Osteocyte (in vitro differentiated cells): ENCODE data around the gene DOCK2. TPM values are rescaled to one million over a fixed set of nuclear protein-coding genes. Genes with fewer than 3 reads are reported as not detected.

Experiments
- DNase-seq: peaks from one replicate; pipeline ENCODE4 v3.0.0; 2021; ENCODE audit warnings: mixed read lengths; ENCODE audit not compliant: unreplicated experiment; ENCODE audit errors: extremely low spot score
- H3K27ac Mint-ChIP-seq: one replicate; pipeline ENCODE4 v1.8.0; 2021; ENCODE audit warnings: mild to moderate bottlenecking, mixed read lengths; ENCODE audit not compliant: unreplicated experiment
- H3K27me3 Mint-ChIP-seq: one replicate; pipeline ENCODE4 v1.8.0; 2021; ENCODE audit warnings: mixed read lengths; ENCODE audit not compliant: unreplicated experiment
- H3K36me3 Mint-ChIP-seq: one replicate; pipeline ENCODE4 v1.8.0; 2021; ENCODE audit warnings: mixed read lengths; ENCODE audit not compliant: unreplicated experiment
- H3K4me1 Mint-ChIP-seq: one replicate; pipeline ENCODE4 v1.8.0; 2021; ENCODE audit warnings: mixed read lengths; ENCODE audit not compliant: unreplicated experiment
- H3K4me3 Mint-ChIP-seq: one replicate; pipeline ENCODE4 v1.8.0; 2021; ENCODE audit warnings: mild to moderate bottlenecking, moderate library complexity, mixed read lengths; ENCODE audit not compliant: unreplicated experiment
- H3K9me3 Mint-ChIP-seq: one replicate; pipeline ENCODE4 v1.8.0; 2021; ENCODE audit warnings: mixed read lengths; ENCODE audit not compliant: unreplicated experiment
- CTCF ChIP-seq: fragments of 200-600 bp; sonication (generic); IDR thresholded peaks from 2 replicates; pipeline ENCODE4 v1.5.0; 2021; ENCODE audit warnings: antibody characterized with exemption, mild to moderate bottlenecking, moderate library complexity
- total RNA-seq: library from RNA; stranded (reverse); gene quantifications from 2 replicates; pipeline ENCODE4 v1.2.1, GENCODE V29; 2021

Gene DOCK2
- total RNA-seq, 1 donor from 2014 or later: 11.6 TPM

GRCh38 chr5:169993485-169993790, 356.4 kb downstream of the DOCK2 start:
- Mint-ChIP-seq H3K9me3 (no peaks in the 10 kb centered on the region), H3K27me3 (no peaks in the 10 kb centered on the region), H3K27ac (no peak overlapping the region), H3K4me1 (peaks cover 10% of the 10 kb centered on the region), H3K4me3 (no peak overlapping the region), H3K36me3 (no peaks in the 10 kb centered on the region)
- no peak for TF ChIP-seq CTCF
- no peak for DNase-seq

- no peak for DNase-seq
- TF ChIP-seq CTCF: no peak
- H3K27ac Mint-ChIP-seq: no peak overlapping the region
- peaks cover 2% of the 10 kb centered on the region for H3K4me1 Mint-ChIP-seq
- no peaks in the 10 kb centered on the region for H3K36me3 Mint-ChIP-seq
- no peak overlapping the region for H3K4me3 Mint-ChIP-seq
- no peaks in the 10 kb centered on the region for H3K9me3 Mint-ChIP-seq
- no peaks in the 10 kb centered on the region for H3K27me3 Mint-ChIP-seq
These were observed 360.7 kb downstream of the DOCK2 start for GRCh38 chr5:169997798-169998197.

GRCh38 chr5:169999621-170000020, 362.5 kb downstream of the DOCK2 start:
- H3K36me3 Mint-ChIP-seq: no peaks in the 10 kb centered on the region
- H3K27me3 Mint-ChIP-seq: no peaks in the 10 kb centered on the region
- peaks cover 6% of the 10 kb centered on the region for H3K9me3 Mint-ChIP-seq
- H3K4me3 Mint-ChIP-seq: no peak overlapping the region
- TF ChIP-seq CTCF: no peak
- no peak for DNase-seq
- no peak overlapping the region for H3K27ac Mint-ChIP-seq
- H3K4me1 Mint-ChIP-seq: no peaks in the 10 kb centered on the region

GRCh38 chr5:170000155-170000554, 363.1 kb downstream of the DOCK2 start:
- H3K9me3 Mint-ChIP-seq: peaks cover 6% of the 10 kb centered on the region
- H3K27ac Mint-ChIP-seq: no peak overlapping the region
- no peaks in the 10 kb centered on the region for H3K36me3 Mint-ChIP-seq
- no peak overlapping the region for H3K4me3 Mint-ChIP-seq
- TF ChIP-seq CTCF: no peak
- H3K4me1 Mint-ChIP-seq: no peaks in the 10 kb centered on the region
- DNase-seq: no peak
- no peaks in the 10 kb centered on the region for H3K27me3 Mint-ChIP-seq

- TF ChIP-seq CTCF: no peak
- Mint-ChIP-seq H3K4me3 (no peak overlapping the region), H3K36me3 (no peaks in the 10 kb centered on the region), H3K27ac (no peak overlapping the region), H3K9me3 (peaks cover 6% of the 10 kb centered on the region), H3K27me3 (peaks cover 7% of the 10 kb centered on the region), H3K4me1 (no peaks in the 10 kb centered on the region)
- DNase-seq: no peak
These were observed 368.9 kb downstream of the DOCK2 start for GRCh38 chr5:170006021-170006420.
